ENCODE measurements around the gene ANKRD22. TPM values are rescaled to one million over a fixed set of nuclear protein-coding genes. Genes with fewer than 3 reads are reported as not detected.

The ANKRD22 gene
- total RNA-seq, 1 donor from 2014 or later, result not detected

- FAIRE-seq, result no peak
- Mint-ChIP-seq H3K27me3 (ENCODE audit: low read depth, unreplicated experiment) (no peaks in the 10 kb centered on the region), H3K4me3 (ENCODE audit: unreplicated experiment) (no peak overlapping the region), H3K9me3 (ENCODE audit: unreplicated experiment) (no peaks in the 10 kb centered on the region), H3K27ac (ENCODE audit: unreplicated experiment) (no peak overlapping the region), H3K36me3 (ENCODE audit: low read depth, unreplicated experiment) (no peaks in the 10 kb centered on the region), H3K4me1 (ENCODE audit: low read depth, unreplicated experiment) (no peaks in the 10 kb centered on the region)
- Histone ChIP-seq H3K36me3 (ENCODE audit: insufficient read depth, low read length) (no peaks in the 10 kb centered on the region), H3K9ac (ENCODE audit: low read length) (no peak overlapping the region), H3K27me3 (ENCODE audit: insufficient read depth, low read length) (no peaks in the 10 kb centered on the region), H3K4me1 (ENCODE audit: insufficient read depth, low read length) (no peaks in the 10 kb centered on the region), H4K20me1 (ENCODE audit: insufficient read depth, low read length) (no peaks in the 10 kb centered on the region), H3K27ac (ENCODE audit: low read depth, low read length) (no peak overlapping the region), H2AFZ (ENCODE audit: low read depth, low read length) (no peak overlapping the region), H3K79me2 (ENCODE audit: insufficient read depth, low read length) (no peaks in the 10 kb centered on the region), H3K4me3 (ENCODE audit: insufficient read depth, low read depth, low read length) (no peak overlapping the region), H3K9me3 (ENCODE audit: insufficient read depth, low read depth, low read length) (no peaks in the 10 kb centered on the region), H3K4me2 (ENCODE audit: low read length) (no peak overlapping the region)
- no peak for TF ChIP-seq CTCF (IDR thresholded peaks at IDR 0.05; ENCODE audit: insufficient read depth, low read depth, low read length)
- TF ChIP-seq EZH2 (IDR thresholded peaks at IDR 0.05; ENCODE audit: insufficient read depth, low read length), result no peak
- no peak for DNase-seq (ENCODE audit: low read depth)
These were observed 38.4 kb downstream of the ANKRD22 start for GRCh38 chr10:88813200-88813599.

GRCh38 chr10:88810196-88810961 is 41.3 kb downstream of the ANKRD22 start:
- H2AFZ ChIP-seq (ENCODE audit: low read depth, low read length), result no peak overlapping the region

More at GRCh38 chr10:88810196-88810961, 41.3 kb downstream of the ANKRD22 start:
- Mint-ChIP-seq H3K36me3 (ENCODE audit: low read depth, unreplicated experiment) (no peaks in the 10 kb centered on the region), H3K9me3 (ENCODE audit: unreplicated experiment) (no peaks in the 10 kb centered on the region), H3K4me3 (ENCODE audit: unreplicated experiment) (no peak overlapping the region), H3K4me1 (ENCODE audit: low read depth, unreplicated experiment) (no peaks in the 10 kb centered on the region), H3K27me3 (ENCODE audit: low read depth, unreplicated experiment) (no peaks in the 10 kb centered on the region), H3K27ac (ENCODE audit: unreplicated experiment) (no peak overlapping the region)
- Histone ChIP-seq H3K9me3 (ENCODE audit: insufficient read depth, low read depth, low read length) (no peaks in the 10 kb centered on the region), H3K36me3 (ENCODE audit: insufficient read depth, low read length) (no peaks in the 10 kb centered on the region), H3K4me1 (ENCODE audit: insufficient read depth, low read length) (peaks cover 3% of the 10 kb centered on the region), H3K27me3 (ENCODE audit: insufficient read depth, low read length) (no peaks in the 10 kb centered on the region), H3K79me2 (ENCODE audit: insufficient read depth, low read length) (no peaks in the 10 kb centered on the region), H3K4me2 (ENCODE audit: low read length) (no peak overlapping the region), H3K4me3 (ENCODE audit: insufficient read depth, low read depth, low read length) (no peak overlapping the region), H4K20me1 (ENCODE audit: insufficient read depth, low read length) (no peaks in the 10 kb centered on the region), H3K9ac (ENCODE audit: low read length) (no peak overlapping the region), H3K27ac (ENCODE audit: low read depth, low read length) (no peak overlapping the region)
- FAIRE-seq (no peak), DNase-seq (ENCODE audit: low read depth) (peak; percentile 49)
- TF ChIP-seq CTCF (IDR thresholded peaks at IDR 0.05; ENCODE audit: insufficient read depth, low read depth, low read length), result peak; percentile 92
- no peak for TF ChIP-seq EZH2 (IDR thresholded peaks at IDR 0.05; ENCODE audit: insufficient read depth, low read length)
